HepG2 (cell line): Measurements from ENCODE around the gene FMNL2. TPM values are rescaled to one million over a fixed set of nuclear protein-coding genes. Genes with fewer than 3 reads are reported as not detected.

Source experiments
- CREM ChIP-seq, 2 experiments: sonication (generic) in 1 of 2; formaldehyde crosslinking in 1 of 2; IDR thresholded peaks; 2 replicates each; pipeline versions ENCODE4 v1.4.0 to v1.6.1; 2016 to 2020; ENCODE audit warnings: antibody characterized with exemption in 1 of 2, mild to moderate bottlenecking in 1 of 2, missing genetic modification reagents in 1 of 2
- FOXO4 ChIP-seq: sonication (generic); formaldehyde crosslinking; conservative IDR thresholded peaks from 2 replicates; pipeline ENCODE4 v1.8.1; 2023; ENCODE audit warnings: missing genetic modification reagents
- LRRFIP1 ChIP-seq: sonication (generic); formaldehyde crosslinking; conservative IDR thresholded peaks from 2 replicates; pipeline ENCODE4 v1.4.0; 2020; ENCODE audit warnings: missing genetic modification reagents
- POLR2AphosphoS2 ChIP-seq: IDR thresholded peaks from 2 replicates; pipeline ENCODE4 v1.6.1; 2011; ENCODE audit warnings: low read depth, low read length, improper control_type of control experiment
- SUZ12 ChIP-seq: fragments of 150-350 bp; IDR thresholded peaks from 2 replicates; pipeline ENCODE4 v1.6.1; 2014; ENCODE audit warnings: low read depth, low read length
- ZBTB40 ChIP-seq, 2 experiments: fragments of 450-650 bp in 1 of 2; sonication (generic) in 1 of 2; formaldehyde crosslinking in 1 of 2; IDR thresholded peaks; 2 replicates each; pipeline versions ENCODE4 v1.6.1 to v1.8.0; 2016 to 2022; ENCODE audit warnings: antibody characterized with exemption in 1 of 2, mild to moderate bottlenecking in 1 of 2, missing genetic modification reagents in 1 of 2
- ZHX1 ChIP-seq: sonication (generic); formaldehyde crosslinking; IDR thresholded peaks from 2 replicates; pipeline ENCODE4 v1.8.1; 2022; ENCODE audit warnings: low read depth, mild to moderate bottlenecking, missing genetic modification reagents
- ZNF597 ChIP-seq: sonication (generic); formaldehyde crosslinking; IDR thresholded peaks from 2 replicates; pipeline ENCODE4 v1.5.0; 2020; ENCODE audit warnings: missing genetic modification reagents
- ZNF670 ChIP-seq: sonication (generic); formaldehyde crosslinking; IDR thresholded peaks from 2 replicates; pipeline ENCODE4 v1.8.0; 2022; ENCODE audit warnings: mild to moderate bottlenecking, missing genetic modification reagents, borderline replicate concordance
- polyA plus RNA-seq, 8 experiments: library from polyadenylated mRNA; depleted of rRNA in 3 of 8; stranded (reverse) in 7 of 8; unstranded in 1 of 8; fragments of >200 nt; fragmentation: Illumina TruSeq in 4 of 8; extraction: Trizol in 4 of 8; gene quantifications; 2 replicates each; pipeline versions ENCODE4 v1.2.1 to v1.2.3, GENCODE V29; 2011 to 2016; ENCODE audit warnings: low read depth in 4 of 8, missing spikeins in 1 of 8, mixed read lengths in 1 of 8; ENCODE audit not compliant: insufficient read depth in 1 of 8
- total RNA-seq, 5 experiments: library from RNA; depleted of rRNA; stranded (reverse); fragments of >200 nt; fragmentation: Illumina TruSeq; extraction: Trizol; gene quantifications; 2 replicates each; pipeline ENCODE4 v1.2.3, GENCODE V29; 2016; ENCODE audit warnings: low read depth in 1 of 5

Gene FMNL2
- total and polyA plus RNA-seq, 2 of the 13 experiments (the other 11 are each of a cell fraction or from before 2014, with no cell fraction given): 66.5 to 67.7 TPM

GRCh38 chr2:152335016-152335725, at the start of gene FMNL2 (continued):
- TF ChIP-seq ZHX1 (CRISPR knock-in tag) (no peak), POLR2AphosphoS2 (no peak), ZNF597 (CRISPR knock-in tag) (peak; percentile 76; the same call in 1 of the 2 replicates), ZNF670 (CRISPR knock-in tag) (0 out of 2 replicates have a peak, but pooled peaks have one; percentile 3), SUZ12 (peak; percentile 60), ZBTB40 (IDR thresholded peaks at IDR 0.05) (no peak), ZBTB40 (CRISPR knock-in tag; IDR thresholded peaks at IDR 0.05) (peak; percentile 48; the same call in 1 of the 2 replicates), FOXO4 (CRISPR knock-in tag) (no peak), CREM (IDR thresholded peaks at IDR 0.05) (no peak; the same call in 1 of the 2 replicates), CREM (CRISPR knock-in tag; IDR thresholded peaks at IDR 0.05) (peak; percentile 60), LRRFIP1 (no peak)
